Loucy (cell line): ENCODE results near the gene RAD51B.
"Not testable (repeated sequence)": the region's sequence is repeated elsewhere in the genome, so short reads cannot be mapped to it uniquely, and the experiment has no call there.

Experiments used
- H2AFZ ChIP-seq: fragments of 200-600 bp; sonication (generic); 2 replicates; pipeline ENCODE4 v1.6.0; 2016; ENCODE audit warnings: antibody characterized with exemption, mild to moderate bottlenecking, low read length, moderate library complexity
- H3F3A ChIP-seq: fragments of 200-600 bp; 2 replicates; pipeline ENCODE4 v1.6.0; 2016; ENCODE audit warnings: antibody characterized with exemption, low read depth, mild to moderate bottlenecking
- H3K27me3 ChIP-seq: fragments of 200-600 bp; sonication (generic); 2 replicates; pipeline ENCODE4 v1.6.1; 2014; ENCODE audit warnings: low read length, mild to moderate bottlenecking; ENCODE audit not compliant: insufficient read depth, poor library complexity, severe bottlenecking
- H3K36me3 ChIP-seq: fragments of 200-600 bp; sonication (generic); 2 replicates; pipeline ENCODE4 v1.6.1; 2016; ENCODE audit warnings: low read length; ENCODE audit not compliant: insufficient read depth
- H3K4me1 ChIP-seq: fragments of 200-600 bp; sonication (generic); 2 replicates; pipeline ENCODE4 v1.5.1; 2014; ENCODE audit warnings: low read length, mild to moderate bottlenecking; ENCODE audit not compliant: insufficient read depth, poor library complexity, severe bottlenecking
- H3K4me2 ChIP-seq: fragments of 200-600 bp; sonication (generic); 2 replicates; pipeline ENCODE4 v1.6.0; 2014; ENCODE audit warnings: antibody characterized with exemption, low read length, low read depth, mild to moderate bottlenecking; ENCODE audit not compliant: poor library complexity, severe bottlenecking
- H3K4me3 ChIP-seq: fragments of 200-600 bp; sonication (generic); 2 replicates; pipeline ENCODE4 v1.5.1; 2014; ENCODE audit warnings: low read length, mild to moderate bottlenecking, mixed read lengths; ENCODE audit not compliant: poor library complexity, severe bottlenecking
- H3K79me2 ChIP-seq: fragments of 200-600 bp; sonication (generic); 2 replicates; pipeline ENCODE4 v1.6.1; 2014; ENCODE audit warnings: low read length; ENCODE audit not compliant: insufficient read depth
- H3K9ac ChIP-seq: fragments of 200-600 bp; sonication (generic); 2 replicates; pipeline ENCODE4 v1.6.0; 2014; ENCODE audit warnings: mild to moderate bottlenecking, low read depth, low read length, moderate library complexity; ENCODE audit not compliant: poor library complexity, severe bottlenecking
- H3K9me2 ChIP-seq: fragments of 200-600 bp; sonication (generic); replicated peaks from 2 replicates; pipeline ENCODE4 v1.6.1; 2016; ENCODE audit warnings: low read depth, low read length, mixed read lengths
- H3K9me3 ChIP-seq: fragments of 200-600 bp; sonication (generic); 2 replicates; pipeline ENCODE4 v1.6.1; 2014; ENCODE audit warnings: mild to moderate bottlenecking, antibody characterized with exemption, low read length, low read depth; ENCODE audit not compliant: insufficient read depth
- H4K20me1 ChIP-seq: fragments of 200-600 bp; sonication (generic); 2 replicates; pipeline ENCODE4 v1.6.0; 2014; ENCODE audit warnings: antibody characterized with exemption, low read length, mild to moderate bottlenecking; ENCODE audit not compliant: insufficient read depth, poor library complexity, severe bottlenecking
- EZH2phosphoT487 ChIP-seq: fragments of 200-600 bp; IDR thresholded peaks from 2 replicates; pipeline ENCODE4 v1.6.1; 2018; ENCODE audit warnings: antibody characterized with exemption, mild to moderate bottlenecking, moderate library complexity, borderline replicate concordance
- TF ChIP-seq, protein P1 (sequence below): fragments of 200-600 bp; sonication (generic); conservative IDR thresholded peaks from 2 replicates; pipeline ENCODE4 v1.5.1; 2014; ENCODE audit warnings: mild to moderate bottlenecking, antibody characterized with exemption, low read length

The RAD51B gene

DNA sequence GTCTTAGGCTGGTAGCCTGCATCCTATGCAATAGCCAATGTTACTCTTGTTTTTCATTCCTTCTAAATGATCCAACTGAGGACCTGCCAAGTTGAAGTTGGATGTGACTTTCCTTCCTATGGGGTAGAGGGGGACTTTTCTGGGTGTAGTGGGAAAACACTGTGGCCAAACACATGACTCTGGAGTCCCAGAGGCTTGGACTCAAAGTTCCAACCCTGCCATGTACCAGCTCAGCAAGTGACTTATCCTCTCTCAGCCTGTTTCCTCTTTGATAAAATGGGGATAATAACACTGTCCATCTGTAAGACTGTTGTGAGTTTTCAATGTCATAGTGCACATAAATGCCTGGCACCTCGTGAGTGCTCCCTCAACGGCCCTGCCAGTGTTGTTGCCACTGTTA lies 876.3 kb downstream of the RAD51B start:
- Histone ChIP-seq H3K4me1 (peaks cover 24% of the 10 kb centered on the region), H3K79me2 (no peaks in the 10 kb centered on the region), H3K4me3 (no peak overlapping the region), H3K4me2 (no peak overlapping the region), H3F3A (no peaks in the 10 kb centered on the region), H3K9me2 (no peaks in the 10 kb centered on the region), H2AFZ (no peak overlapping the region), H4K20me1 (no peaks in the 10 kb centered on the region), H3K9me3 (no peaks in the 10 kb centered on the region), H3K36me3 (no peaks in the 10 kb centered on the region), H3K27me3 (no peaks in the 10 kb centered on the region), H3K9ac (no peak overlapping the region)
- no peak for TF ChIP-seq EZH2phosphoT487
- TF ChIP-seq, protein P1, sequence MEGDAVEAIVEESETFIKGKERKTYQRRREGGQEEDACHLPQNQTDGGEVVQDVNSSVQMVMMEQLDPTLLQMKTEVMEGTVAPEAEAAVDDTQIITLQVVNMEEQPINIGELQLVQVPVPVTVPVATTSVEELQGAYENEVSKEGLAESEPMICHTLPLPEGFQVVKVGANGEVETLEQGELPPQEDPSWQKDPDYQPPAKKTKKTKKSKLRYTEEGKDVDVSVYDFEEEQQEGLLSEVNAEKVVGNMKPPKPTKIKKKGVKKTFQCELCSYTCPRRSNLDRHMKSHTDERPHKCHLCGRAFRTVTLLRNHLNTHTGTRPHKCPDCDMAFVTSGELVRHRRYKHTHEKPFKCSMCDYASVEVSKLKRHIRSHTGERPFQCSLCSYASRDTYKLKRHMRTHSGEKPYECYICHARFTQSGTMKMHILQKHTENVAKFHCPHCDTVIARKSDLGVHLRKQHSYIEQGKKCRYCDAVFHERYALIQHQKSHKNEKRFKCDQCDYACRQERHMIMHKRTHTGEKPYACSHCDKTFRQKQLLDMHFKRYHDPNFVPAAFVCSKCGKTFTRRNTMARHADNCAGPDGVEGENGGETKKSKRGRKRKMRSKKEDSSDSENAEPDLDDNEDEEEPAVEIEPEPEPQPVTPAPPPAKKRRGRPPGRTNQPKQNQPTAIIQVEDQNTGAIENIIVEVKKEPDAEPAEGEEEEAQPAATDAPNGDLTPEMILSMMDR = no peak

DNA sequence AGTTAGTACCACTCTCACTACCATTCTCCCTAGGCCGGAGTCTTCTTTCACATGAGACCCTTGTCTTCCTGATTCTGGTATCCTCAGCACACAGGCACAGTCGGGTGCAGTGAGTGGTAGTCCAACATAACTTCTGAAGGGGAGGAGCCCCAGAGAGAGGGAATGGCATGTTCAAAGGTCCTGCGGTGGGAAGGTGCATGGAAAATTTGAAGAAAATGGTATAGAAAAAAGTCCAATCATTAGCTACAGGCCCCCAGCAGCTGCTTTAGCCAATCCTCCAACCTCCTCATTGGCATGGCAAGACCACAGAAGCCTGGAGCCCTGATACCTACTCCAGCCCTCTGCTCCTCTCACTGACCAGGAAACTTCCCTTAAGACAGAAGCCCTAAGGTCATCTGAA lies 876.7 kb downstream of the RAD51B start:
- no peaks in the 10 kb centered on the region for H3K9me2 ChIP-seq
- H3K36me3 ChIP-seq = no peaks in the 10 kb centered on the region
- H3K4me2 ChIP-seq = no peak overlapping the region

DNA sequence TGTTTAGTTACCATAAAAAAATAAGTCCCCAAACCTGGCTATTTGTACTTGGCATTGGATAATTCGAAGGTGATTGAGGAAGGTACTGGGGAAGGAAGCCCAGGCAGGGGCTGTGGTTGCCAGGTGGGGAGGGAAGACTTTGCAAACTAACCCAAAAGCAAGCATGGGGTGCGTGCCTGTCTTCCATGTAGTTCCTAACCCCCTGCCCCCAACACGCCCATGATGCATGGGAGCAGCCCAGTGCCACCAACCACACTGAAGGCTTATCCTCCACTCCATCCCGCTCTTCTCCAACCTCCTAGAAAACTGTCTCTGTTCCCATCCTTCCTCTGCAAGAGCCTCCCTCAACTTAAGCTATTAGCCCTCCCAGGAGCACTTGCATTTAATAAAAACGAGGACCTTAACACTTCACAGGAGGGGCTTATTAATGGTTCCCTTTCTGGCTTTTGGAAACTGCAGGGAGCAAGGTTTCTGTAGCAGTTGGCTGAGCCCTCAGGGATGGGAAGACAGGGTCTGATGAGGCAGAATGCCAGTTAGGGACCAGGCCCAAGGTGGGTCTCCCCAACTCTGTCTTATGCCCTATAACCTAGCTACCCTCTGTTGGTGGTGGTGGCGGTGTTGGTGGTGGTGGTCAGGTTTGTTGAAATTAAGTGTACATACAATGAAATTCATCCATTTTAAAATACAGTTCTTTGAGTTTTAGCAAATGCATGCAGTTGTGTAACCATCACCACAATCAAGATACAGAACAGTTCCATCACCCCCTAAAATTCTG lies 877.3 kb downstream of the RAD51B start:
- Histone ChIP-seq H3K36me3 (no peaks in the 10 kb centered on the region), H4K20me1 (no peaks in the 10 kb centered on the region), H3K27me3 (no peaks in the 10 kb centered on the region), H3K4me2 (no peak overlapping the region), H3K4me1 (peaks cover 24% of the 10 kb centered on the region), H3K79me2 (no peaks in the 10 kb centered on the region), H3K9me2 (no peaks in the 10 kb centered on the region), H3K4me3 (no peak overlapping the region), H3K9me3 (no peaks in the 10 kb centered on the region), H2AFZ (no peak overlapping the region), H3F3A (no peaks in the 10 kb centered on the region), H3K9ac (no peak overlapping the region)
- TF ChIP-seq, protein P1 = no peak
- TF ChIP-seq EZH2phosphoT487 = no peak

More for the DNA sequence above, 876.7 kb downstream of the RAD51B start:
- Histone ChIP-seq H3K4me3 (no peak overlapping the region), H3K9ac (no peak overlapping the region), H3K79me2 (no peaks in the 10 kb centered on the region), H3K4me1 (peaks cover 24% of the 10 kb centered on the region), H4K20me1 (no peaks in the 10 kb centered on the region), H2AFZ (no peak overlapping the region), H3K9me3 (no peaks in the 10 kb centered on the region), H3K27me3 (no peaks in the 10 kb centered on the region), H3F3A (no peaks in the 10 kb centered on the region)
- TF ChIP-seq EZH2phosphoT487 = no peak
- TF ChIP-seq, protein P1 = no peak

DNA sequence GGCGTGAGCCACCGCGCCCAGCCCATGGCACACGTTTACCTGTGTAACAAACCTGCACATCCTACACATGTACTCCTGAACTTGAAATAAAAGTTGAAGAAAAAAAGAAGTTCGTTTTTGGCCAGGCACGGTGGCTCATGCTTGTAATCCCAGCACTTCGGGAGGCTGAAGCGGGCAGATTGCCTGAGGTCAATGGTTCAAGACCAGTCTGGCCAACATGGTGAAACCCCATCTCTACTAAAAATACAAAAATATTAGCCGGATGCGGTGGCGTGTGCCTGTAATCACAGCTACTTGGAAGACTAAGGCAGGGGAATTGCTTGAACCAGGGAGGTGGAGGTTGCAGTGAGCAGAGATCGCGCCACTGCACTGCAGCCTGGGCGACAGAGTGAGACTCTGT lies 879.2 kb downstream of the RAD51B start:
- not testable (repeated sequence) for H3K36me3 ChIP-seq, H3K9me3 ChIP-seq, H3K9me2 ChIP-seq, H3F3A ChIP-seq, H4K20me1 ChIP-seq, H3K4me2 ChIP-seq, H3K4me3 ChIP-seq, H2AFZ ChIP-seq, H3K79me2 ChIP-seq, H3K27me3 ChIP-seq, H3K9ac ChIP-seq
- peaks cover 14% of the 10 kb centered on the region for H3K4me1 ChIP-seq
